ENCODE measurements around the gene WDR1. TPM values are rescaled to one million over a fixed set of nuclear protein-coding genes. Genes with fewer than 3 reads are reported as not detected.

The WDR1 gene
- total and polyA plus RNA-seq, 2 donors from 2014 or later: 176 to 313 TPM

DNA sequence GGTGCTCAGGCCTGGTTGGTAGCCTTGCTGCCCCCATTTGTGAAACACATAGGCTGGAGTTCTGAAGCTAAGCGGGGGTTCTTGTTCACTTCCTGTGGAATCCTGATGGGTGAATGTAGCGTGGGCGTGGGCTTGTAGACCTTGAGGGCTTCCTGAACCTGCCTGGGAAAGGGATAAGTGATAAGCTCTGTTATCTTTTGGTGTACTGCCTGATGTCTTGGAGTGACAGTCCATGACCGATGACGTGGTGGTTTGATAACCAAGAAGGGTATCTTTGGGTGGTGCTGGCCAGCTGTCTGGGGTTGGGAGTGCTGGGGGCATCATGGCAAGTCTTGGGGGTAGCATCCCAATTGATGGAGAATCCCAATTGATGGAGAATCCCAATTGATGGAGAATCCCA, 17.5 kb upstream of the WDR1 start:
- TF ChIP-seq, protein P1, sequence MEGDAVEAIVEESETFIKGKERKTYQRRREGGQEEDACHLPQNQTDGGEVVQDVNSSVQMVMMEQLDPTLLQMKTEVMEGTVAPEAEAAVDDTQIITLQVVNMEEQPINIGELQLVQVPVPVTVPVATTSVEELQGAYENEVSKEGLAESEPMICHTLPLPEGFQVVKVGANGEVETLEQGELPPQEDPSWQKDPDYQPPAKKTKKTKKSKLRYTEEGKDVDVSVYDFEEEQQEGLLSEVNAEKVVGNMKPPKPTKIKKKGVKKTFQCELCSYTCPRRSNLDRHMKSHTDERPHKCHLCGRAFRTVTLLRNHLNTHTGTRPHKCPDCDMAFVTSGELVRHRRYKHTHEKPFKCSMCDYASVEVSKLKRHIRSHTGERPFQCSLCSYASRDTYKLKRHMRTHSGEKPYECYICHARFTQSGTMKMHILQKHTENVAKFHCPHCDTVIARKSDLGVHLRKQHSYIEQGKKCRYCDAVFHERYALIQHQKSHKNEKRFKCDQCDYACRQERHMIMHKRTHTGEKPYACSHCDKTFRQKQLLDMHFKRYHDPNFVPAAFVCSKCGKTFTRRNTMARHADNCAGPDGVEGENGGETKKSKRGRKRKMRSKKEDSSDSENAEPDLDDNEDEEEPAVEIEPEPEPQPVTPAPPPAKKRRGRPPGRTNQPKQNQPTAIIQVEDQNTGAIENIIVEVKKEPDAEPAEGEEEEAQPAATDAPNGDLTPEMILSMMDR (IDR thresholded peaks at IDR 0.05; ENCODE audit: borderline replicate concordance, extremely low read depth, insufficient read depth): no peak
- DNase-seq (no peak), FAIRE-seq (no peak)
- Histone ChIP-seq H3K27me3 (ENCODE audit: control insufficient read depth, insufficient read depth, low read length) (no peaks in the 10 kb centered on the region), H3K9ac (ENCODE audit: low read length in 3 of 3) (no peak overlapping the region), H3K4me1 (ENCODE audit: control insufficient read depth in 2 of 3, insufficient read depth in 2 of 3, low read depth in 1 of 3, low read length in 3 of 3) (no peaks in the 10 kb centered on the region), H3K36me3 (ENCODE audit: control insufficient read depth in 2 of 3, insufficient read depth in 3 of 3, low read length in 3 of 3) (no peaks in the 10 kb centered on the region), H3K4me3 (ENCODE audit: low read length in 3 of 3) (no peak overlapping the region), H3K9me3 (ENCODE audit: control insufficient read depth in 2 of 3, insufficient read depth in 1 of 3, low read length in 3 of 3) (no peaks in the 10 kb centered on the region), H3K27ac (ENCODE audit: low read depth in 2 of 2, low read length in 2 of 2) (no peak overlapping the region)
- intact Hi-C loops (cut with DNase I): no loop called here

- no peaks in the 10 kb centered on the region for H3K27me3 ChIP-seq (ENCODE audit: control insufficient read depth, insufficient read depth, low read length)
- no peak overlapping the region for H3K4me3 ChIP-seq (ENCODE audit: low read length in 3 of 3)
- H3K9me3 ChIP-seq (ENCODE audit: control insufficient read depth in 2 of 3, insufficient read depth in 1 of 3, low read length in 3 of 3): no peaks in the 10 kb centered on the region
- intact Hi-C loops (cut with DNase I): no loop called here
- FAIRE-seq (no peak), DNase-seq (no peak)
- no peak overlapping the region for H3K27ac ChIP-seq (ENCODE audit: low read depth in 2 of 2, low read length in 2 of 2)
- H3K9ac ChIP-seq (ENCODE audit: low read length in 3 of 3): no peak overlapping the region
- no peaks in the 10 kb centered on the region for H3K36me3 ChIP-seq (ENCODE audit: control insufficient read depth in 2 of 3, insufficient read depth in 3 of 3, low read length in 3 of 3)
- TF ChIP-seq, protein P1 (IDR thresholded peaks at IDR 0.05; ENCODE audit: borderline replicate concordance, extremely low read depth, insufficient read depth): no peak
- no peaks in the 10 kb centered on the region for H3K4me1 ChIP-seq (ENCODE audit: control insufficient read depth in 2 of 3, insufficient read depth in 2 of 3, low read depth in 1 of 3, low read length in 3 of 3)
These were observed 14.6 kb upstream of the WDR1 start for GRCh38 chr4:10131202-10131601.

- H3K36me3 ChIP-seq (ENCODE audit: control insufficient read depth in 2 of 3, insufficient read depth in 3 of 3, low read length in 3 of 3): no peaks in the 10 kb centered on the region
- TF ChIP-seq, protein P1 (IDR thresholded peaks at IDR 0.05; ENCODE audit: borderline replicate concordance, extremely low read depth, insufficient read depth): no peak
- no peak for DNase-seq
- no peak overlapping the region for H3K27ac ChIP-seq (ENCODE audit: low read depth in 2 of 2, low read length in 2 of 2)
- no peaks in the 10 kb centered on the region for H3K4me1 ChIP-seq (ENCODE audit: control insufficient read depth in 2 of 3, insufficient read depth in 2 of 3, low read depth in 1 of 3, low read length in 3 of 3)
- no peaks in the 10 kb centered on the region for H3K27me3 ChIP-seq (ENCODE audit: control insufficient read depth, insufficient read depth, low read length)
- H3K9ac ChIP-seq (ENCODE audit: low read length in 3 of 3): no peak overlapping the region
- no peak for FAIRE-seq
- intact Hi-C loops (cut with DNase I): no loop called here
- H3K4me3 ChIP-seq (ENCODE audit: low read length in 3 of 3): no peak overlapping the region
- H3K9me3 ChIP-seq (ENCODE audit: control insufficient read depth in 2 of 3, insufficient read depth in 1 of 3, low read length in 3 of 3): no peaks in the 10 kb centered on the region
These were observed 13.7 kb upstream of the WDR1 start for GRCh38 chr4:10130178-10130888.

All from kidney (tissue), 14 donors.